HG03039 (cell line): ENCODE data around the gene EN1.
A peak's percentile ranks its signal among the peaks of the same experiment; 100 is the strongest.

Experiments
- ATAC-seq: cut with Tn5 transposase; IDR thresholded peaks from one replicate; pipeline ENCODE4 v1.9.1; 2021; ENCODE audit warnings: mild to moderate bottlenecking, moderate library complexity; ENCODE audit not compliant: unreplicated experiment

Gene EN1

GRCh38 chr2:118846953-118847761, at the start of gene EN1:
Gene EN1, minus strand, starts transcription at chr2:118847648. Its CDS starts 481 bp downstream, at chr2:118847167.
- ATAC-seq, result no peak

- ATAC-seq, result no peak
These were observed 45.7 kb upstream of the EN1 start for GRCh38 chr2:118893100-118893499.

- no peak for ATAC-seq
These were observed 42.5 kb upstream of the EN1 start for GRCh38 chr2:118889995-118890394.

GRCh38 chr2:118883792-118884191, 36.3 kb upstream of the EN1 start:
- no peak for ATAC-seq

GRCh38 chr2:118882693-118883336, 35.4 kb upstream of the EN1 start:
- peak; percentile 75 for ATAC-seq

- peak; percentile 75 for ATAC-seq
These were observed 34.2 kb upstream of the EN1 start for GRCh38 chr2:118881490-118882129.

GRCh38 chr2:118880501-118880900, 33.1 kb upstream of the EN1 start:
- ATAC-seq, result no peak

GRCh38 chr2:118878531-118879149, 31.2 kb upstream of the EN1 start:
- ATAC-seq, result no peak

GRCh38 chr2:118875318-118875717, 27.9 kb upstream of the EN1 start:
- no peak for ATAC-seq

GRCh38 chr2:118874324-118874723, 26.9 kb upstream of the EN1 start:
- ATAC-seq, result no peak

- ATAC-seq, result peak; percentile 97
These were observed 17.7 kb upstream of the EN1 start for GRCh38 chr2:118865106-118865505.

- no peak for ATAC-seq
These were observed 16.8 kb upstream of the EN1 start for GRCh38 chr2:118864207-118864606.

- no peak for ATAC-seq
These were observed 14.3 kb upstream of the EN1 start for GRCh38 chr2:118861731-118862130.

- no peak for ATAC-seq
These were observed 13.8 kb upstream of the EN1 start for GRCh38 chr2:118861242-118861641.

GRCh38 chr2:118860506-118860905, 13.1 kb upstream of the EN1 start:
- no peak for ATAC-seq

GRCh38 chr2:118859157-118859770, 11.8 kb upstream of the EN1 start:
- ATAC-seq, result no peak

- no peak for ATAC-seq
These were observed 11.2 kb upstream of the EN1 start for GRCh38 chr2:118858485-118859156.

GRCh38 chr2:118857677-118858484, 10.4 kb upstream of the EN1 start:
- ATAC-seq, result no peak

GRCh38 chr2:118856978-118857676, 9.7 kb upstream of the EN1 start:
- ATAC-seq, result no peak
